Posterior cingulate gyrus (tissue), 11 donors: Measurements from ENCODE around the gene MAP1A.
A peak's percentile ranks its signal among the peaks of the same experiment; 100 is the strongest.

Experiments
- DNase-seq, 10 donors: peaks; one replicate each; pipeline versions ENCODE4 v3.0.0 to v3.0.0-alpha.2; 2020 to 2021; ENCODE audit warnings: mixed read lengths in 3 of 10
- intact Hi-C: fragments of 100-400 bp; cut with DNase I; formaldehyde crosslinking; loops from one replicate; pipeline ENCODE4 v1.15.1; 2023

MAP1A gene

DNA sequence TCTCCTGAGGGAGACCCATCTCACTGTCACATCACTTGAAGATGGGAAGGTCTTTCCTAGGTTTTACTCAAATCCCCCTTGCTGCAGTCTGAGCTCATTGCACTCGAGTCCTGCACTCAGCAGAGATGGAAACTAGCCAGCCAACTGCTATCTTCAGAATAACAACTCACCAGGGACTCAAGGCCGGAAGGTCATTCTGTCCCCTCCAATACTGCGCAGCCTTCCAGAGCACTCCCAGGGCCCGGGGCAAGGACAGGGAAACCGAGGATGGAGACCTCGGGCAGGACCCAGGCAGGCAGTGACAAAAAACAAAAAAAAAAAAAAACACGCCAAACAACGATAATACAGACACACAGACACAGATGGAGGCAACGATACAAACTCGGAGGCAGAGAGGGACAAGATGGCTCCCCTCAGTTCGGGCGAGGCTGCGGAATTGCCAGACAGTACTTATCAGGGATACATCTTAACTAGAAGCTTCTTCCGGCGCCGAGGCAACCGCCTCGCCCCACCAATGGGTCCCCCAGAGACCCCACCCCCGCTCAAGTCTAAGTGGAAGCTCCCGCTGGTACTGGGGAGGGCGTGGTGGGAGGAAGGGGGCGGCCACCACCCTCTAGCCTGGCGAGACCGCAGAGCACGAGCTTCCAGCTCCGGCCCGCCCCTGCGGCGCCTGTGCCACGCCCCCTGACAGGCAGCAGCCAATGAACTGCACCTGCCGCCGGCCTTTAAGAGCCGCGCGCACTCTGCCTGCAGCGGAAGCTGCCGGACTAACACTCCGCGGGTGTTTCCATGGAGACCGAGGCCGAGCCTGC lies 7.0 kb upstream of the MAP1A start:
- intact Hi-C loops, result loop anchor here (2.0 to 10.0 kb wide), 2 partner anchors 18 to 1236 kb away; partner anchors contain the start of genes GANC, TMEM87A and TP53BP1
- peak; percentile 96 to 100 (median 99) for DNase-seq

DNA sequence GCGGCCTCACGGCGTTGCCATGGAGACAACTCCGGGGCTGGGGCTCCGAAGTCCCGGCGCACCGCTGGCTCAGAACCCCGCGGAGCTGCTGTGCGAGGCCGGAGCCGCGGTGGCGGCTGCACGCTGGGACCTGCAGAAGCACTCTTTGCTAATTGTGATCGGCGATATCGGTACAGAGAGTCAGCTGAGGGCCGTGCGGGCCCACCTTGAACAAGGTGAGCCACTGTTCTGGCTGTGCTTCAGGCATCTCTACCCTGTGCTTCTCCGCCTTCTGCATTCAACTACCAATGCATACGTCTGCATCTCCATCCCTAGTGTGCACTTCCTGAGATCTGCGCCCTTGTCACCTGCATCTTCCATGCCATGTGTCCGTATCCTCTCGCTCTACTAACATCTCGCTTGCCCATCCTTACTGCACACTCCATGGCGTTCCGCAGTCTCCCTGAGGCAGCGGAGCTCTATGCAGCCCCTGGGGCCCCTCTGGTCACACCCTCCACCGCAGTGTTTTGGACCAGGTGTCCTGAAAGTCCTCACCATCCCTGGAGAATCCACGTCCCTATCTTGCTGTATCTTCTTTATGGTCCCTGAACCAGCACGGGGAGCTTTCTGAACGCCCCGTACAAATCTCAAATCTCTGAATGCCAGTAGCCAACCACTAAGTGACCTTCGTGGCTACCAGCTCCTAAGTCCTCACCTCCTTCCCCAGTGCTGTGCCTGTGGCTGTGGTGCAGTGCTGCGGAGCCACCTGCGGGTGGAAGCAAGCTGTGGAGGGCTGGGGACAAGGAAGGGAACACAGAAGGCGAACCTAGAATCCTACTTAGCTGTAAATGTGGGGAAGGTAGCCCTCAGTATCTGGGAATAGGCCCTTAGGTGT lies 6.2 kb upstream of the MAP1A start:
- peak in 7 of 10 donors; percentile 53 to 94 (median 79) for DNase-seq

DNA sequence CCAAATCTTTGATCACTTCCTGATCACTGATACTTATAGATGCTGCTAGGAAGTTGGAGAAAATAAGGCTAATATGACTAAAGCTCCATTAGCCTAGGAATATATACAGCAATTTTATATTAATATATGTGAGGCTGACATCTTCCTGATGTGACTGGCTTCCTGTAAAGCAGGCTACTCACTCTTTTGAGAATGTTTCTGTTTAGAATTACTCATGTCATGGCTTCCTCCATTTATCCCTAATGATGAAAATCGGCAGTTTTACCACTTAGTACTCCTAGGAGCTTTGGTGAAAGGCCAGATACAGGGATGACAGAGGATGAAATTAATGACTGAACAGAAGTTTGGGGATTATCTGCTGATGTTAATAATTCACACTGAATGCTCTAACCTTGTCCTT lies 3.9 kb upstream of the MAP1A start:
- intact Hi-C loops, result loop anchor here (10.0 kb wide), 1 partner anchor 1239 kb away; the partner anchor contains the start of genes GANC and TMEM87A
- no peak for DNase-seq

More for the DNA sequence above, 6.2 kb upstream of the MAP1A start:
- intact Hi-C loops, result loop anchor here (2.0 to 10.0 kb wide), 2 partner anchors 18 to 1236 kb away; partner anchors contain the start of genes GANC, TMEM87A and TP53BP1

GRCh38 chr15:43514241-43515057 lies 3.0 kb upstream of the MAP1A start:
- intact Hi-C loops, result loop anchor here (2.0 to 10.0 kb wide), 2 partner anchors 74 to 1240 kb away; partner anchors contain the start of genes GANC and TMEM87A
- DNase-seq, result peak in 9 of 10 donors; percentile 66 to 97 (median 77)

- intact Hi-C loops, result loop anchor here (2.0 to 10.0 kb wide), 2 partner anchors 75 to 1241 kb away; partner anchors contain the start of genes GANC and TMEM87A
- no peak for DNase-seq
Measured at GRCh38 chr15:43515741-43516140, 1.7 kb upstream of the MAP1A start.

DNA sequence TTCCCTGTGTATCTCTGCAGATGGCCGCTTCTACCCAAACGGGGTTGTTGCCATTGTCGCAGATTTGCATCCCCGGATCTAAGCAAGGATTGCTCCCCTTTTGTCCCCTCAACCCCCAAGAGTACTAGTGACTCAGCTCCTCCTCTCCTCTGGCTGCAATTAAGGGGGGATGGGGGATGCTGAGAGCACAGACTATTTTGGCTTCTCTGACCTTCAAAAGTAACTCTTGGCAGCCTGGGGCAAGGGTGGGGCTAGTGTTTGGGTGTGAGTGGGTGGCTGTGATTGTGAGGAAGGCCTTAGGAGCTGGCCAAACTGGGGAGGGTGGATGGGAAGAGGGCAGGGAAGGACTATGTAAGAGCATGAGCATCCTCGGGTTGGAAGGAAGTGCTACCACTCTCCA lies 1.2 kb upstream of the MAP1A start:
- intact Hi-C loops, result loop anchor here (10.0 kb wide), 1 partner anchor 1241 kb away; the partner anchor contains the start of genes GANC and TMEM87A
- no peak for DNase-seq

DNA sequence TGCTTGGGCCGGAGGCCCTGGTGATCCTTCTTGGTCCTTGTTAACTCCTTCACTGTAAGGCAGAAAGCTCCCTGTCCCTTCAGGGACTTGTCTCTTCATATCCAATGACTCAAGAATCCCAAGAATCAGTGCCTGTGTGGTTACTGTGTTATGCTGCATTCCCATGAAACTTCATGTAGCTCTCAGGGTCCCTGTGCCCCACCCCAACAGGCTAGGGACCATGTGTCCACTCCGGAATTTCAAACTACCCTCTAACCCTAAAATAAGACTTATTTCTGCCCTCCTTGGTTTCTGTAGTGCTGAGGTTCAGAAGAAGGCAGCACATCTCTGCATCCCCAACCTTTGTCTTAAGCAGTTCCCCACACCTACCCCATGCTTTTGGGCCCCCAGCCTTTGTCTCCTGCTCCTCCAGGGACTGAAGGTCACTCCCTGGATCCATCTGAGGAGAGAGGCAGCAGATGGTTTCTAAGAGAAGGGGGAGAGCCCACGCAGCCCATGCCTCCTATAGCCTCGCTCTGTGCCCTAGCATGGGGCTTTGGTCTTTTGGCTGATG lies 531 bp upstream of the MAP1A start:
- peak in 1 of 10 donors; percentile 61 for DNase-seq
- intact Hi-C loops, result loop anchor here (10.0 kb wide), 1 partner anchor 1242 kb away; the partner anchor contains the start of genes GANC and TMEM87A

GRCh38 chr15:43518197-43518761 lies 871 bp downstream of the MAP1A start:
- peak; percentile 66 to 96 (median 74) for DNase-seq

GRCh38 chr15:43519196-43519595 lies 1.8 kb downstream of the MAP1A start:
- peak in 3 of 10 donors; percentile 55 to 96 (median 60) for DNase-seq

More at GRCh38 chr15:43518197-43518761, 871 bp downstream of the MAP1A start:
- intact Hi-C loops, result loop anchor here (10.0 kb wide), 1 partner anchor 1243 kb away; the partner anchor contains the start of genes GANC and TMEM87A

GRCh38 chr15:43520138-43520537 lies 2.7 kb downstream of the MAP1A start:
- peak in 1 of 10 donors; percentile 81 for DNase-seq
- intact Hi-C loops, result no loop called here

More at GRCh38 chr15:43519196-43519595, 1.8 kb downstream of the MAP1A start:
- intact Hi-C loops, result loop anchor here (10.0 kb wide), 1 partner anchor 1244 kb away; the partner anchor contains the start of genes GANC and TMEM87A

DNA sequence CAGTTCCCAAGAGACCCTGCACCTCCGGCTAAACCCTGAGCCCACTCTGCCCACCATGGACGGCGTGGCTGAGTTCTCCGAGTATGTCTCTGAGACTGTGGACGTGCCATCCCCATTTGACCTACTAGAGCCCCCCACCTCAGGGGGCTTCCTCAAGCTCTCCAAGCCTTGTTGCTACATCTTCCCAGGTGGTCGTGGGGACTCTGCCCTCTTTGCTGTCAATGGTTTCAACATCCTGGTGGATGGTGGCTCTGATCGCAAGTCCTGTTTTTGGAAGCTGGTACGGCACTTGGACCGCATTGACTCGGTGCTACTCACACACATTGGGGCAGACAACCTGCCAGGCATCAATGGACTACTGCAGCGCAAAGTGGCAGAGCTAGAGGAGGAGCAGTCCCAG lies 4.0 kb downstream of the MAP1A start:
- peak in 2 of 10 donors; percentile 65 for DNase-seq
- intact Hi-C loops, result no loop called here

GRCh38 chr15:43522247-43522646 lies 4.8 kb downstream of the MAP1A start:
- intact Hi-C loops, result no loop called here
- DNase-seq, result peak in 1 of 10 donors; percentile 57

DNA sequence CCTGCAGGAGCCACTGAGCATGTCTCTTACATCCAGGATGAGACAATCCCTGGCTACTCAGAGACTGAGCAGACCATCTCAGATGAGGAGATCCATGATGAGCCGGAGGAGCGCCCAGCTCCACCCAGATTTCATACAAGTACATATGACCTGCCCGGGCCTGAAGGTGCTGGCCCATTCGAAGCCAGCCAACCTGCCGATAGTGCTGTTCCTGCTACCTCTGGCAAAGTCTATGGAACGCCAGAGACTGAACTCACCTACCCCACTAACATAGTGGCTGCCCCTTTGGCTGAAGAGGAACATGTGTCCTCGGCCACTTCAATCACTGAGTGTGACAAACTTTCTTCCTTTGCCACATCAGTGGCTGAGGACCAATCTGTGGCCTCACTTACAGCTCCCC lies 6.2 kb downstream of the MAP1A start:
- intact Hi-C loops, result no loop called here
- peak in 1 of 10 donors; percentile 86 for DNase-seq

DNA sequence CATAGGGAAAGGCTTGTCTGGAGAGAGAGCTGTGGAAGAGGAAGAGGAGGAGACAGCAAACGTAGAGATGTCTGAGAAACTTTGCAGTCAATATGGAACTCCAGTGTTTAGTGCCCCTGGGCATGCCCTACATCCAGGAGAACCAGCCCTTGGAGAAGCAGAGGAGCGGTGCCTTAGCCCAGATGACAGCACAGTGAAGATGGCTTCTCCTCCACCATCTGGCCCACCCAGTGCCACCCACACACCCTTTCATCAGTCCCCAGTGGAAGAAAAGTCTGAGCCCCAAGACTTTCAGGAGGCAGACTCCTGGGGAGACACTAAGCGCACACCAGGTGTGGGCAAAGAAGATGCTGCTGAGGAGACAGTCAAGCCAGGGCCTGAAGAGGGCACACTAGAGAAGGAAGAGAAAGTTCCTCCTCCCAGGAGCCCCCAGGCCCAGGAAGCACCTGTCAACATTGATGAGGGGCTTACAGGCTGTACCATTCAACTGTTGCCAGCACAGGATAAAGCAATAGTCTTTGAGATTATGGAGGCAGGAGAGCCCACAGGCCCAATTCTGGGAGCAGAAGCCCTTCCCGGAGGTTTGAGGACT lies 6.9 kb downstream of the MAP1A start:
- peak in 1 of 10 donors; percentile 70 for DNase-seq
- intact Hi-C loops, result no loop called here

DNA sequence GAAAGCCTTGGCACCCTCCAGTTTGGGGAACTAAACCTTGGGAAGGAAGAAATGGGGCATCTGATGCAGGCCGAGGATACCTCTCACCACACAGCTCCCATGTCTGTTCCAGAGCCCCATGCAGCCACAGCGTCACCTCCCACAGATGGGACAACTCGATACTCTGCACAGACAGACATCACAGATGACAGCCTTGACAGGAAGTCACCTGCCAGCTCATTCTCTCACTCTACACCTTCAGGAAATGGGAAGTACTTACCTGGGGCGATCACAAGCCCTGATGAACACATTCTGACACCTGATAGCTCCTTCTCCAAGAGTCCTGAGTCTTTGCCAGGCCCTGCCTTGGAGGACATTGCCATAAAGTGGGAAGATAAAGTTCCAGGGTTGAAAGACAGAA lies 7.7 kb downstream of the MAP1A start:
- peak in 1 of 10 donors; percentile 45 for DNase-seq
- intact Hi-C loops, result no loop called here

DNA sequence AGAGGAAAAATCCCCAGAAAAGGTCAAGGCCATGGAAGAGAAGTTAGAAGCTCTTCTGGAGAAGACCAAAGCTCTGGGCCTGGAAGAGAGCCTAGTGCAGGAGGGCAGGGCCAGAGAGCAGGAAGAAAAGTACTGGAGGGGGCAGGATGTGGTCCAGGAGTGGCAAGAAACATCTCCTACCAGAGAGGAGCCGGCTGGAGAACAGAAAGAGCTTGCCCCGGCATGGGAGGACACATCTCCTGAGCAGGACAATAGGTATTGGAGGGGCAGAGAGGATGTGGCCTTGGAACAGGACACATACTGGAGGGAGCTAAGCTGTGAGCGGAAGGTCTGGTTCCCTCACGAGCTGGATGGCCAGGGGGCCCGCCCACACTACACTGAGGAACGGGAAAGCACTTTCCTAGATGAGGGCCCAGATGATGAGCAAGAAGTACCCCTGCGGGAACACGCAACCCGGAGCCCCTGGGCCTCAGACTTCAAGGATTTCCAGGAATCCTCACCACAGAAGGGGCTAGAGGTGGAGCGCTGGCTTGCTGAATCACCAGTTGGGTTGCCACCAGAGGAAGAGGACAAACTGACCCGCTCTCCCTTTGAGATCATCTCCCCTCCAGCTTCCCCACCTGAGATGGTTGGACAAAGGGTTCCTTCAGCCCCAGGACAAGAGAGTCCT lies 9.0 kb downstream of the MAP1A start:
- DNase-seq, result peak in 3 of 10 donors; percentile 34 to 77 (median 69)
- intact Hi-C loops, result no loop called here

DNA sequence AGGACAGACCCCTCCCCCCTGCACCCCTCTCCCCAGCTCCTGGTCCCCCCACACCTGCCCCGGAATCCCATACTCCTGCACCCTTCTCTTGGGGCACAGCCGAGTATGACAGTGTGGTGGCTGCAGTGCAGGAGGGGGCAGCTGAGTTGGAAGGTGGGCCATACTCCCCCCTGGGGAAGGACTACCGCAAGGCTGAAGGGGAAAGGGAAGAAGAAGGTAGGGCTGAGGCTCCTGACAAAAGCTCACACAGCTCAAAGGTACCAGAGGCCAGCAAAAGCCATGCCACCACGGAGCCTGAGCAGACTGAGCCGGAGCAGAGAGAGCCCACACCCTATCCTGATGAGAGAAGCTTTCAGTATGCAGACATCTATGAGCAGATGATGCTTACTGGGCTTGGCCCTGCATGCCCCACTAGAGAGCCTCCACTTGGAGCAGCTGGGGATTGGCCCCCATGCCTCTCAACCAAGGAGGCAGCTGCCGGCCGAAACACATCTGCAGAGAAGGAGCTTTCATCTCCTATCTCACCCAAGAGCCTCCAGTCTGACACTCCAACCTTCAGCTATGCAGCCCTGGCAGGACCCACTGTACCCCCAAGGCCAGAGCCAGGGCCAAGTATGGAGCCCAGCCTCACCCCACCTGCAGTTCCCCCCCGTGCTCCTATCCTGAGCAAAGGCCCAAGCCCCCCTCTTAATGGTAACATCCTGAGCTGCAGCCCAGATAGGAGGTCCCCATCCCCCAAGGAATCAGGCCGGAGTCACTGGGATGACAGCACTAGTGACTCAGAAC lies 9.8 kb downstream of the MAP1A start:
- intact Hi-C loops, result no loop called here
- peak in 3 of 10 donors; percentile 71 to 86 (median 75) for DNase-seq
